HG03342 (cell line): ENCODE results near the gene FAM110A.
"Not testable (repeated sequence)": the region's sequence is repeated elsewhere in the genome, so short reads cannot be mapped to it uniquely, and the experiment has no call there.

Experiments
- ATAC-seq: cut with Tn5 transposase; IDR thresholded peaks from one replicate; pipeline ENCODE4 v1.9.1; 2021; ENCODE audit warnings: mild to moderate bottlenecking, moderate library complexity; ENCODE audit not compliant: unreplicated experiment

The FAM110A gene

DNA sequence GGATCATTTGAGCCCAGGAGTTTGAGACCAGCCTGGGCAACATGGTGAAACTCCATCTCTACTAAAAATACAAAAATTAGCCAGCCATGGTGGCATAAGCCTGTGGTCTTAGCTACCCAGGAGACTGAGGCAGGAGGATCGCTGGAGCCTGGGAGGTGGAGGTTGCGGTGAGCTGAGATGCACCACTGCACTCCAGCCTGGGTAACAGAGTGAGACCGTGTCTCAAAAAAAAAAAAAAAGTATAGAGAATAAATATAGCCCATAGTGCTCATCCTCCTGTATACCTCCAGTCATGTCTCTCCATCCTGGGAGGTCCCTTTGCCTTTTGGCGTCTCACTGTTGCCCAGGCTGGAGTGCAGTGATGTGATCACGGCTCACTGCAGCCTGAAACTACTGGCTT, 58.9 kb downstream of the FAM110A start:
- ATAC-seq = not testable (repeated sequence)
